OCI-LY3 (cell line): ENCODE results near the gene DPYSL3.
"Not testable (repeated sequence)": the region's sequence is repeated elsewhere in the genome, so short reads cannot be mapped to it uniquely, and the experiment has no call there.

ENCODE experiments used
- H2AFZ ChIP-seq: fragments of 200-600, 300-600 bp; shearing (Covaris generic); 2 replicates; pipeline ENCODE4 v1.6.0; 2014; ENCODE audit warnings: antibody characterized with exemption, low read depth, low read length
- H3K27ac ChIP-seq: fragments of 200-600, 300-600 bp; sonication (generic); 2 replicates; pipeline ENCODE4 v1.5.1; 2014; ENCODE audit warnings: mild to moderate bottlenecking, low read length, moderate library complexity, mixed read lengths
- H3K27me3 ChIP-seq: fragments of 200-600, 300-600 bp; sonication (generic); 2 replicates; pipeline ENCODE4 v1.6.1; 2014; ENCODE audit warnings: low read depth, low read length, mixed read lengths
- H3K36me3 ChIP-seq: fragments of 200-600, 300-600 bp; sonication (generic); replicated peaks from 2 replicates; pipeline ENCODE3; 2014; ENCODE audit warnings: low read depth, low read length, mixed read lengths
- H3K4me1 ChIP-seq: fragments of 300-600, 200-600 bp; sonication (generic); 2 replicates; pipeline ENCODE4 v1.6.1; 2014; ENCODE audit warnings: low read length, mixed read lengths
- H3K4me2 ChIP-seq: fragments of 200-600, 300-600 bp; sonication (generic); 2 replicates; pipeline ENCODE4 v1.6.1; 2014; ENCODE audit warnings: low read length, mixed read lengths
- H3K4me3 ChIP-seq: fragments of 300-600, 200-600 bp; sonication (generic); 2 replicates; pipeline ENCODE4 v1.5.1; 2014; ENCODE audit warnings: antibody characterized with exemption, mild to moderate bottlenecking, low read length, moderate library complexity
- H3K79me2 ChIP-seq: fragments of 300-600, 200-600 bp; shearing (Covaris generic); 2 replicates; pipeline ENCODE4 v1.6.1; 2014; ENCODE audit warnings: mild to moderate bottlenecking, low read length, mixed read lengths
- H3K9ac ChIP-seq: fragments of 300-600, 200-600 bp; shearing (Covaris generic); 2 replicates; pipeline ENCODE4 v1.6.0; 2014; ENCODE audit warnings: mild to moderate bottlenecking, low read length, moderate library complexity
- H3K9me3 ChIP-seq: fragments of 200-600, 300-600 bp; shearing (Covaris generic); 2 replicates; pipeline ENCODE4 v1.6.1; 2014; ENCODE audit warnings: low read length, mixed read lengths; ENCODE audit not compliant: insufficient read depth
- H4K20me1 ChIP-seq: fragments of 200-600, 300-600 bp; sonication (generic); 2 replicates; pipeline ENCODE4 v1.6.1; 2016; ENCODE audit warnings: low read length, mixed read lengths; ENCODE audit not compliant: insufficient read depth
- EZH2phosphoT487 ChIP-seq: fragments of 200-600 bp; shearing (Covaris generic); IDR thresholded peaks from 2 replicates; pipeline ENCODE4 v1.6.1; 2018; ENCODE audit warnings: antibody characterized with exemption, mixed run types, low read depth
- TF ChIP-seq, protein P1 (sequence below): fragments of 200-600, 300-600 bp; sonication (generic); IDR thresholded peaks from 2 replicates; pipeline ENCODE4 v1.5.1; 2014; ENCODE audit warnings: antibody characterized with exemption, low read length, low read depth

DPYSL3 gene

DNA sequence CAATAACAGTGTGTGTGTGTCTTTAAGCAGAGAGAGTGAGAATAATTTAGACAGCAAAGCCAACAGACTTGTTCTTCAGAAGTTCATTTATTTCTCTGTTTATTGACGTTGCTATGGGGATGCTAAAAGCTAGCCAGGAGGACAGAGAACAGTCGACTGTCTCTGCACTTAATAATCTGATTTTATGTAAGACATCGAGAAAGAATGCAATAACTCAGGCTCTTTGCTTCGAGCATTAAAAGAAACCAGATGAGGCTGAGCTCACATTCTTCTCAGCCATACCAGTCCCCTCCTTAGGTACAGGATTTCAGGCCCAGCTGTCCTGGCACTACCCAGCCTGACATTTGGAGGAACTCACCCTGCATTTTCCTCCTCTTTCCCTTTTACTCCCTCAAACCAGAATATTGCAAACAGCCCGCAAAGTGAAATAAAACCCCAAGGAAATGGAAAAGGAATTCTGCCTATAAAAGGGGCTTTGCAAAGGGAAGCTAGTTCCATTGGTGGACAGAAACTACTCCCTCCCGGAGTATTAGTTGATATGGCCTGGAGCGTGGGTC lies 44.5 kb upstream of the DPYSL3 start:
- Histone ChIP-seq H2AFZ (no peak overlapping the region), H4K20me1 (no peaks in the 10 kb centered on the region), H3K9me3 (no peaks in the 10 kb centered on the region), H3K4me1 (no peaks in the 10 kb centered on the region), H3K79me2 (no peaks in the 10 kb centered on the region), H3K27ac (no peak overlapping the region), H3K27me3 (no peaks in the 10 kb centered on the region), H3K4me2 (no peak overlapping the region), H3K36me3 (no peaks in the 10 kb centered on the region), H3K4me3 (no peak overlapping the region), H3K9ac (no peak overlapping the region)
- TF ChIP-seq EZH2phosphoT487: no peak
- TF ChIP-seq, protein P1, sequence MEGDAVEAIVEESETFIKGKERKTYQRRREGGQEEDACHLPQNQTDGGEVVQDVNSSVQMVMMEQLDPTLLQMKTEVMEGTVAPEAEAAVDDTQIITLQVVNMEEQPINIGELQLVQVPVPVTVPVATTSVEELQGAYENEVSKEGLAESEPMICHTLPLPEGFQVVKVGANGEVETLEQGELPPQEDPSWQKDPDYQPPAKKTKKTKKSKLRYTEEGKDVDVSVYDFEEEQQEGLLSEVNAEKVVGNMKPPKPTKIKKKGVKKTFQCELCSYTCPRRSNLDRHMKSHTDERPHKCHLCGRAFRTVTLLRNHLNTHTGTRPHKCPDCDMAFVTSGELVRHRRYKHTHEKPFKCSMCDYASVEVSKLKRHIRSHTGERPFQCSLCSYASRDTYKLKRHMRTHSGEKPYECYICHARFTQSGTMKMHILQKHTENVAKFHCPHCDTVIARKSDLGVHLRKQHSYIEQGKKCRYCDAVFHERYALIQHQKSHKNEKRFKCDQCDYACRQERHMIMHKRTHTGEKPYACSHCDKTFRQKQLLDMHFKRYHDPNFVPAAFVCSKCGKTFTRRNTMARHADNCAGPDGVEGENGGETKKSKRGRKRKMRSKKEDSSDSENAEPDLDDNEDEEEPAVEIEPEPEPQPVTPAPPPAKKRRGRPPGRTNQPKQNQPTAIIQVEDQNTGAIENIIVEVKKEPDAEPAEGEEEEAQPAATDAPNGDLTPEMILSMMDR: no peak

DNA sequence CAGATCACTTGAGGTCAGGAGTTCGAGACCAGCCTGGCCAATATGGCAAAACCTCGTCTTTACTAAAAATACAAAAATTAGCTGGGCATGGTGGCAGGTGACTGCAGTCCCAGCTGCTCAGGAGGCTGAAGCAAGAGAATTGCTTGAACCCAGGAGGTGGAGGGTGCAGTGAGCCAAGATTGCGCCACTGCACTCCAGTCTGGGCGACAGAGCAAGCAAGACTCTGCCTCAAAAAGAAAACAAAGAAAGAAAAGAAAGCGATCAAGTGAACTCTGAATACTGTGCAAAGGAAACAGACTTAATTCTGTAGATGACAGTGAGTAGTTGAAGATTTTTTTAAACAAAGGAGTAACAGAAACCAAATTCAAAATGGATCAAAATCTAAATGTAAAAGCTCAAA lies 43.9 kb upstream of the DPYSL3 start:
- H4K20me1 ChIP-seq, H3K27ac ChIP-seq, H3K9me3 ChIP-seq, H3K4me3 ChIP-seq, H3K79me2 ChIP-seq, H3K27me3 ChIP-seq, H2AFZ ChIP-seq, H3K36me3 ChIP-seq, H3K9ac ChIP-seq, H3K4me2 ChIP-seq, H3K4me1 ChIP-seq: not testable (repeated sequence)

DNA sequence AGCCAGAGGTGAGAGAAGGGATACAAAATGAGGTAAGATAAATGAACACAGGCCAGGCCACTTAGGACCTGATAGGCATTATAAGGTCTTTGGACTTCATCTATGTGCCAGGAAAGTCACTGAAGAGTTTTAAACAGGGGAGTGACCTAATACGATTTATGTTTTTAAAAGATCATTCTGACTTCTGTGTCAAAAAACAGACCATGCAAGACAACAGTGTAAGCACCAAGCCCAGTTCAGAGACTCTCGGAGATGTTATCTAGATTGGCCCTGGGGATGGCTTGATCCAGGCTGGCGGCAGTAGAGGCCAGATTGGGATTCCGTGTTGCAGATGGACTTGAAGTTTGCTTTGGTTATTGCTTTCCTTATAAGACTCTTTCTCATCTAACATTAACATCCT lies 43.0 kb upstream of the DPYSL3 start:
- no peaks in the 10 kb centered on the region for H3K27me3 ChIP-seq
- TF ChIP-seq EZH2phosphoT487: no peak
- TF ChIP-seq, protein P1: no peak
- H3K36me3 ChIP-seq: no peaks in the 10 kb centered on the region
- H3K4me3 ChIP-seq: no peak overlapping the region
- H3K9me3 ChIP-seq: no peaks in the 10 kb centered on the region
- H2AFZ ChIP-seq: no peak overlapping the region
- no peak overlapping the region for H3K9ac ChIP-seq
- H3K4me2 ChIP-seq: no peak overlapping the region
- H3K4me1 ChIP-seq: no peaks in the 10 kb centered on the region
- H3K79me2 ChIP-seq: no peaks in the 10 kb centered on the region
- no peak overlapping the region for H3K27ac ChIP-seq
- no peaks in the 10 kb centered on the region for H4K20me1 ChIP-seq

DNA sequence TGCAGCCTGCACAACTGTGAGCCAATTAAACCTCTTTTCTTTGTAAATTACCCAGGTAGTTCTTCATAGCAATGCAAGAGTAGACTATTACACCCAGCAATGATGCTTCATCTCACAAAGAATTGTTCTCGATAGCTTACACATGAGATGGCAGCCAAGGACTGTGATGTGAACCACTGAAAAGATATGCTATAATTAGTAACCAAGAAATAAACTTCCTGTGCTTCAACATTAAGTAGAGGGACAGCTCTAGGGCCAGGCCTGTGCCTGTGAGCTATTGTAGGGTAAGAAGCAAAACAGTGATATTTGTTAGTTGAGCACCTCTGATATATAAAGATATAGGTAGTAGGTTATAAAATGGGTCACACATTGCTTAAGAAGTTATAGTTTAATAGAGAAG lies 41.8 kb upstream of the DPYSL3 start:
- Histone ChIP-seq H3K4me3 (no peak overlapping the region), H3K4me1 (no peaks in the 10 kb centered on the region), H3K27ac (no peak overlapping the region), H3K4me2 (no peak overlapping the region), H3K9ac (no peak overlapping the region), H2AFZ (no peak overlapping the region), H3K79me2 (no peaks in the 10 kb centered on the region), H3K27me3 (no peaks in the 10 kb centered on the region), H3K36me3 (no peaks in the 10 kb centered on the region), H3K9me3 (no peaks in the 10 kb centered on the region), H4K20me1 (no peaks in the 10 kb centered on the region)
- TF ChIP-seq EZH2phosphoT487: no peak
- TF ChIP-seq, protein P1: no peak

DNA sequence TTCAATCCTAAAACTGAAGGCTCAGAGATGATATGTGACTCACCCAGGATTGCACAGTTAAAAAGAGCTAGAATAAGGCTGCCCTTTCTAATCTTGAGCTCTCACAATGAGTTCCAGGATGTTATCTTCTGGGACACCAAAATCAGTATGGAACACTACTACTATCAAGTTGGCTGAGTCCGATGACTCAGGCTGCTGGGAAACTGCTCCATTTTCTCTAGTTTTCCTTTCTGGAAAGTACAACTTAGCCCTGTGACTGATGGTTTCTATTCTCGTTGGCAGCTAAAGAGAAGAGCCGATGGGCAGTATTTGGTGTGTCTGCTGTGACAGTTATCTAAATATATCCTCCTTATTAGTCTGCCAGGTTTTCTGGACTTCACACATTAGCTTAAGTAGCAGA lies 37.9 kb upstream of the DPYSL3 start:
- Histone ChIP-seq H3K79me2 (no peaks in the 10 kb centered on the region), H3K27ac (no peak overlapping the region), H4K20me1 (no peaks in the 10 kb centered on the region), H3K4me2 (no peak overlapping the region), H3K36me3 (no peaks in the 10 kb centered on the region), H3K4me1 (no peaks in the 10 kb centered on the region), H3K4me3 (no peak overlapping the region), H3K9ac (no peak overlapping the region), H2AFZ (no peak overlapping the region), H3K9me3 (no peaks in the 10 kb centered on the region), H3K27me3 (no peaks in the 10 kb centered on the region)
- TF ChIP-seq EZH2phosphoT487: no peak
- TF ChIP-seq, protein P1: no peak
